Thoracic aorta (tissue), 2 donors: ENCODE measurements around the gene ECEL1. TPM values are rescaled to one million over a fixed set of nuclear protein-coding genes. Genes with fewer than 3 reads are reported as not detected.

ENCODE experiments used
- ATAC-seq: fragments of 150-250 bp; one replicate; pipeline ENCODE4 v1.8.0; 2017; ENCODE audit warnings: low read depth; ENCODE audit not compliant: insufficient number of reproducible peaks, low FRiP score
- DNase-seq: peaks from one replicate; pipeline ENCODE4 v3.0.0-alpha.2; 2020; ENCODE audit warnings: low spot score
- H3K27ac ChIP-seq, 2 donors: fragments of 200-600 bp; sonication (generic); 1 replicate in 1 of 2; 2 replicates in 1 of 2; pipeline ENCODE4 v1.5.1; 2016; ENCODE audit warnings: mild to moderate bottlenecking in 2 of 2, moderate library complexity in 2 of 2
- H3K27me3 ChIP-seq: fragments of 200-600 bp; sonication (generic); replicated peaks from 2 replicates; pipeline ENCODE4 v1.6.0; 2016; ENCODE audit warnings: mild to moderate bottlenecking; ENCODE audit not compliant: insufficient read depth
- H3K36me3 ChIP-seq: fragments of 200-600 bp; sonication (generic); one replicate; pipeline ENCODE4 v1.5.1; 2016
- H3K4me1 ChIP-seq, 2 donors: fragments of 200-600 bp; sonication (generic); 1 replicate in 1 of 2; 2 replicates in 1 of 2; pipeline versions ENCODE4 v1.5.1 to v1.6.0; 2016; ENCODE audit warnings: low read depth in 2 of 2, mild to moderate bottlenecking in 1 of 2; ENCODE audit not compliant: control insufficient read depth in 1 of 2
- H3K4me3 ChIP-seq: fragments of 200-600 bp; sonication (generic); 2 replicates; pipeline ENCODE4 v1.5.1; 2016; ENCODE audit warnings: mild to moderate bottlenecking
- H3K9me3 ChIP-seq: fragments of 200-600 bp; sonication (generic); 2 replicates; pipeline ENCODE4 v1.5.1; 2016
- CTCF ChIP-seq: fragments of 200-600 bp; sonication (generic); IDR thresholded peaks from one replicate; pipeline ENCODE4 v1.5.1; 2019; ENCODE audit warnings: antibody characterized with exemption
- total RNA-seq, 2 donors: library from RNA; depleted of rRNA; stranded (reverse); fragments of >200 nt; gene quantifications; one replicate each; pipeline versions ENCODE4 v1.1.0 to v1.2.3, GENCODE V29; 2016

Gene ECEL1
- total RNA-seq, 2 donors from 2014 or later, result 1.6 to 2.8 TPM

GRCh38 chr2:232478571-232479340 is 8.9 kb downstream of the ECEL1 start:
- no peaks in the 10 kb centered on the region for H3K4me1 ChIP-seq
- H3K4me3 ChIP-seq, result no peak overlapping the region
- H3K36me3 ChIP-seq, result no peaks in the 10 kb centered on the region
- H3K27ac ChIP-seq, result no peak overlapping the region
- ATAC-seq, result no peak
- no peak for DNase-seq
- no peaks in the 10 kb centered on the region for H3K9me3 ChIP-seq
- no peak for TF ChIP-seq CTCF
- no peaks in the 10 kb centered on the region for H3K27me3 ChIP-seq

GRCh38 chr2:232477751-232478510 is 9.7 kb downstream of the ECEL1 start:
- Histone ChIP-seq H3K4me3 (no peak overlapping the region), H3K27ac (no peak overlapping the region), H3K36me3 (no peaks in the 10 kb centered on the region), H3K27me3 (no peaks in the 10 kb centered on the region), H3K4me1 (no peaks in the 10 kb centered on the region), H3K9me3 (no peaks in the 10 kb centered on the region)
- DNase-seq, result no peak
- TF ChIP-seq CTCF, result no peak
- ATAC-seq, result no peak

- peaks cover 6% of the 10 kb centered on the region for H3K9me3 ChIP-seq
- no peaks in the 10 kb centered on the region for H3K36me3 ChIP-seq
- no peak for TF ChIP-seq CTCF
- H3K27me3 ChIP-seq, result no peaks in the 10 kb centered on the region
- H3K4me1 ChIP-seq, result no peaks in the 10 kb centered on the region
- H3K27ac ChIP-seq, result no peak overlapping the region
- no peak overlapping the region for H3K4me3 ChIP-seq
- ATAC-seq (no peak), DNase-seq (no peak)
Observed at GRCh38 chr2:232476791-232477190, 10.8 kb downstream of the ECEL1 start.

GRCh38 chr2:232476045-232476444 is 11.6 kb downstream of the ECEL1 start:
- Histone ChIP-seq H3K36me3 (no peaks in the 10 kb centered on the region), H3K4me1 (no peaks in the 10 kb centered on the region), H3K9me3 (peaks cover 6% of the 10 kb centered on the region), H3K4me3 (no peak overlapping the region), H3K27me3 (no peaks in the 10 kb centered on the region), H3K27ac (no peak overlapping the region)
- no peak for ATAC-seq
- DNase-seq, result no peak
- TF ChIP-seq CTCF, result no peak

- no peak overlapping the region for H3K27ac ChIP-seq
- DNase-seq (no peak), ATAC-seq (no peak)
- peaks cover 6% of the 10 kb centered on the region for H3K9me3 ChIP-seq
- no peaks in the 10 kb centered on the region for H3K36me3 ChIP-seq
- no peaks in the 10 kb centered on the region for H3K27me3 ChIP-seq
- no peak overlapping the region for H3K4me3 ChIP-seq
- TF ChIP-seq CTCF, result no peak
- no peaks in the 10 kb centered on the region for H3K4me1 ChIP-seq
Observed at GRCh38 chr2:232473467-232473890, 14.2 kb downstream of the ECEL1 start.
